EL (cell line): ENCODE results near the gene GHR.
"Not testable (repeated sequence)": the region's sequence is repeated elsewhere in the genome, so short reads cannot be mapped to it uniquely, and the experiment has no call there.

Experiments used
- DNase-seq: peaks from one replicate; pipeline ENCODE4 v3.0.0-alpha.2; 2016

Gene GHR

GRCh38 chr5:42654645-42655044, 231.4 kb downstream of the GHR start:
- no peak for DNase-seq

- no peak for DNase-seq
Measured at GRCh38 chr5:42655982-42656650, 232.9 kb downstream of the GHR start.

GRCh38 chr5:42656651-42657015, 233.4 kb downstream of the GHR start:
- no peak for DNase-seq

GRCh38 chr5:42659869-42660268, 236.6 kb downstream of the GHR start:
- DNase-seq: not testable (repeated sequence)

GRCh38 chr5:42665857-42666256, 242.6 kb downstream of the GHR start:
- no peak for DNase-seq

GRCh38 chr5:42666869-42667268, 243.6 kb downstream of the GHR start:
- no peak for DNase-seq

GRCh38 chr5:42668254-42668653, 245.0 kb downstream of the GHR start:
- no peak for DNase-seq

GRCh38 chr5:42672925-42673324, 249.7 kb downstream of the GHR start:
- DNase-seq: no peak

GRCh38 chr5:42675602-42676001, 252.4 kb downstream of the GHR start:
- DNase-seq: no peak

GRCh38 chr5:42676362-42676761, 253.1 kb downstream of the GHR start:
- DNase-seq: no peak

- DNase-seq: no peak
Measured at GRCh38 chr5:42677156-42677842, 254.1 kb downstream of the GHR start.

- DNase-seq: no peak
Measured at GRCh38 chr5:42680046-42680445, 256.8 kb downstream of the GHR start.

GRCh38 chr5:42685078-42685477, 261.8 kb downstream of the GHR start:
- DNase-seq: not testable (repeated sequence)

- peak; percentile 6 for DNase-seq
Measured at GRCh38 chr5:42689391-42689790, 266.2 kb downstream of the GHR start.

GRCh38 chr5:42691413-42691937, 268.2 kb downstream of the GHR start:
- DNase-seq: no peak

- no peak for DNase-seq
Measured at GRCh38 chr5:42701351-42702059, 278.3 kb downstream of the GHR start.

GRCh38 chr5:42703238-42703637, 280.0 kb downstream of the GHR start:
- DNase-seq: no peak

GRCh38 chr5:42715785-42716184, 292.5 kb downstream of the GHR start:
- DNase-seq: no peak

GRCh38 chr5:42718591-42718990, 295.4 kb downstream of the GHR start:
- no peak for DNase-seq

GRCh38 chr5:42719034-42719433, 295.8 kb downstream of the GHR start:
- no peak for DNase-seq

- no peak for DNase-seq
Measured at GRCh38 chr5:42720251-42720650, 297.0 kb downstream of the GHR start.

GRCh38 chr5:42721484-42721883, 298.2 kb downstream of the GHR start:
- no peak for DNase-seq

GRCh38 chr5:42734531-42735058, 311.4 kb downstream of the GHR start:
- not testable (repeated sequence) for DNase-seq

GRCh38 chr5:42740920-42741319, 317.7 kb downstream of the GHR start:
- no peak for DNase-seq
